ENCODE results near the gene PWP2.
"Not testable (repeated sequence)": the region's sequence is repeated elsewhere in the genome, so short reads cannot be mapped to it uniquely, and the experiment has no call there.

PWP2 gene

GRCh38 chr21:44107026-44107501 lies at the start of gene PWP2:
PWP2 (plus strand) TSS chr21:44107399; CDS start chr21:44107417, 18 bp downstream.
- not testable (repeated sequence) for H3K79me2 ChIP-seq (ENCODE audit: control insufficient read depth, insufficient read depth, low read length, unreplicated experiment); H3K4me3 ChIP-seq (ENCODE audit: low read depth, low read length); H3K36me3 ChIP-seq (ENCODE audit: insufficient read depth, low read length); H2AFZ ChIP-seq (ENCODE audit: low read length, unreplicated experiment); H3K4me1 ChIP-seq (ENCODE audit: control insufficient read depth, insufficient read depth, low read length, unreplicated experiment); H3K27me3 ChIP-seq (ENCODE audit: insufficient read depth, low read length); H3K27ac ChIP-seq (ENCODE audit: low read depth, low read length)

GRCh38 chr21:44057960-44058651 lies 49.1 kb upstream of the PWP2 start:
- H2AFZ ChIP-seq (ENCODE audit: low read length, unreplicated experiment) = no peak overlapping the region

GRCh38 chr21:44058652-44058964 lies 48.6 kb upstream of the PWP2 start:
- H3K79me2 ChIP-seq (ENCODE audit: control insufficient read depth, insufficient read depth, low read length, unreplicated experiment) = no peaks in the 10 kb centered on the region
- no peaks in the 10 kb centered on the region for H3K27me3 ChIP-seq (ENCODE audit: insufficient read depth, low read length)
- H3K4me3 ChIP-seq (ENCODE audit: low read depth, low read length) = no peak overlapping the region
- H3K4me1 ChIP-seq (ENCODE audit: control insufficient read depth, insufficient read depth, low read length, unreplicated experiment) = no peaks in the 10 kb centered on the region
- no peak overlapping the region for H2AFZ ChIP-seq (ENCODE audit: low read length, unreplicated experiment)
- no peak overlapping the region for H3K27ac ChIP-seq (ENCODE audit: low read depth, low read length)
- peaks cover 7% of the 10 kb centered on the region; the same call in 1 of the 2 replicates for H3K36me3 ChIP-seq (ENCODE audit: insufficient read depth, low read length)

More at GRCh38 chr21:44057960-44058651, 49.1 kb upstream of the PWP2 start:
- Histone ChIP-seq H3K27me3 (ENCODE audit: insufficient read depth, low read length) (no peaks in the 10 kb centered on the region), H3K79me2 (ENCODE audit: control insufficient read depth, insufficient read depth, low read length, unreplicated experiment) (peaks cover 3% of the 10 kb centered on the region), H3K36me3 (ENCODE audit: insufficient read depth, low read length) (peaks cover 4% of the 10 kb centered on the region), H3K27ac (ENCODE audit: low read depth, low read length) (no peak overlapping the region), H3K4me1 (ENCODE audit: control insufficient read depth, insufficient read depth, low read length, unreplicated experiment) (no peaks in the 10 kb centered on the region), H3K4me3 (ENCODE audit: low read depth, low read length) (no peak overlapping the region)

- no peaks in the 10 kb centered on the region for H3K27me3 ChIP-seq (ENCODE audit: insufficient read depth, low read length)
- H2AFZ ChIP-seq (ENCODE audit: low read length, unreplicated experiment) = no peak overlapping the region
- H3K79me2 ChIP-seq (ENCODE audit: control insufficient read depth, insufficient read depth, low read length, unreplicated experiment) = no peaks in the 10 kb centered on the region
- H3K4me1 ChIP-seq (ENCODE audit: control insufficient read depth, insufficient read depth, low read length, unreplicated experiment) = no peaks in the 10 kb centered on the region
- no peak overlapping the region for H3K27ac ChIP-seq (ENCODE audit: low read depth, low read length)
- H3K36me3 ChIP-seq (ENCODE audit: insufficient read depth, low read length) = peaks cover 11% of the 10 kb centered on the region
- H3K4me3 ChIP-seq (ENCODE audit: low read depth, low read length) = no peak overlapping the region
Observed at GRCh38 chr21:44058981-44059380, 48.2 kb upstream of the PWP2 start.

- Histone ChIP-seq H3K36me3 (ENCODE audit: insufficient read depth, low read length) (peaks cover 11% of the 10 kb centered on the region), H3K27ac (ENCODE audit: low read depth, low read length) (no peak overlapping the region), H3K79me2 (ENCODE audit: control insufficient read depth, insufficient read depth, low read length, unreplicated experiment) (no peaks in the 10 kb centered on the region), H2AFZ (ENCODE audit: low read length, unreplicated experiment) (no peak overlapping the region), H3K4me3 (ENCODE audit: low read depth, low read length) (no peak overlapping the region), H3K27me3 (ENCODE audit: insufficient read depth, low read length) (no peaks in the 10 kb centered on the region), H3K4me1 (ENCODE audit: control insufficient read depth, insufficient read depth, low read length, unreplicated experiment) (no peaks in the 10 kb centered on the region)
Observed at GRCh38 chr21:44059710-44060109, 47.5 kb upstream of the PWP2 start.

- H3K27ac ChIP-seq (ENCODE audit: low read depth, low read length) = no peak overlapping the region
- H3K36me3 ChIP-seq (ENCODE audit: insufficient read depth, low read length) = peaks cover 11% of the 10 kb centered on the region
- H3K27me3 ChIP-seq (ENCODE audit: insufficient read depth, low read length) = no peaks in the 10 kb centered on the region
- peaks cover 6% of the 10 kb centered on the region for H3K79me2 ChIP-seq (ENCODE audit: control insufficient read depth, insufficient read depth, low read length, unreplicated experiment)
- H2AFZ ChIP-seq (ENCODE audit: low read length, unreplicated experiment) = no peak overlapping the region
- H3K4me1 ChIP-seq (ENCODE audit: control insufficient read depth, insufficient read depth, low read length, unreplicated experiment) = no peaks in the 10 kb centered on the region
- H3K4me3 ChIP-seq (ENCODE audit: low read depth, low read length) = no peak overlapping the region
Observed at GRCh38 chr21:44062380-44062779, 44.8 kb upstream of the PWP2 start.

- Histone ChIP-seq H3K79me2 (ENCODE audit: control insufficient read depth, insufficient read depth, low read length, unreplicated experiment) (peaks cover 8% of the 10 kb centered on the region), H3K4me3 (ENCODE audit: low read depth, low read length) (no peak overlapping the region), H3K4me1 (ENCODE audit: control insufficient read depth, insufficient read depth, low read length, unreplicated experiment) (no peaks in the 10 kb centered on the region), H3K27ac (ENCODE audit: low read depth, low read length) (no peak overlapping the region), H3K27me3 (ENCODE audit: insufficient read depth, low read length) (no peaks in the 10 kb centered on the region), H2AFZ (ENCODE audit: low read length, unreplicated experiment) (no peak overlapping the region), H3K36me3 (ENCODE audit: insufficient read depth, low read length) (peaks cover 11% of the 10 kb centered on the region)
Observed at GRCh38 chr21:44063151-44063912, 43.9 kb upstream of the PWP2 start.

GRCh38 chr21:44064852-44065403 lies 42.3 kb upstream of the PWP2 start:
- H3K79me2 ChIP-seq (ENCODE audit: control insufficient read depth, insufficient read depth, low read length, unreplicated experiment) = peaks cover 11% of the 10 kb centered on the region
- H2AFZ ChIP-seq (ENCODE audit: low read length, unreplicated experiment) = no peak overlapping the region
- peaks cover 7% of the 10 kb centered on the region; the same call in 1 of the 2 replicates for H3K36me3 ChIP-seq (ENCODE audit: insufficient read depth, low read length)
- no peaks in the 10 kb centered on the region for H3K27me3 ChIP-seq (ENCODE audit: insufficient read depth, low read length)
- H3K4me1 ChIP-seq (ENCODE audit: control insufficient read depth, insufficient read depth, low read length, unreplicated experiment) = no peaks in the 10 kb centered on the region
- no peak overlapping the region for H3K4me3 ChIP-seq (ENCODE audit: low read depth, low read length)
- no peak overlapping the region for H3K27ac ChIP-seq (ENCODE audit: low read depth, low read length)

- peaks cover 11% of the 10 kb centered on the region for H3K79me2 ChIP-seq (ENCODE audit: control insufficient read depth, insufficient read depth, low read length, unreplicated experiment)
Observed at GRCh38 chr21:44065428-44065827, 41.8 kb upstream of the PWP2 start.

GRCh38 chr21:44066116-44066515 lies 41.1 kb upstream of the PWP2 start:
- Histone ChIP-seq H3K79me2 (ENCODE audit: control insufficient read depth, insufficient read depth, low read length, unreplicated experiment) (peaks cover 11% of the 10 kb centered on the region), H3K27ac (ENCODE audit: low read depth, low read length) (no peak overlapping the region), H3K36me3 (ENCODE audit: insufficient read depth, low read length) (peaks cover 7% of the 10 kb centered on the region; the same call in 1 of the 2 replicates), H3K27me3 (ENCODE audit: insufficient read depth, low read length) (no peaks in the 10 kb centered on the region), H3K4me1 (ENCODE audit: control insufficient read depth, insufficient read depth, low read length, unreplicated experiment) (no peaks in the 10 kb centered on the region), H2AFZ (ENCODE audit: low read length, unreplicated experiment) (no peak overlapping the region), H3K4me3 (ENCODE audit: low read depth, low read length) (no peak overlapping the region)

More at GRCh38 chr21:44065428-44065827, 41.8 kb upstream of the PWP2 start:
- Histone ChIP-seq H3K27me3 (ENCODE audit: insufficient read depth, low read length) (no peaks in the 10 kb centered on the region), H2AFZ (ENCODE audit: low read length, unreplicated experiment) (no peak overlapping the region), H3K4me3 (ENCODE audit: low read depth, low read length) (no peak overlapping the region), H3K4me1 (ENCODE audit: control insufficient read depth, insufficient read depth, low read length, unreplicated experiment) (no peaks in the 10 kb centered on the region), H3K27ac (ENCODE audit: low read depth, low read length) (no peak overlapping the region), H3K36me3 (ENCODE audit: insufficient read depth, low read length) (peaks cover 7% of the 10 kb centered on the region; the same call in 1 of the 2 replicates)

Measured in ACC112 (cell line).